GM12878 (cell line): ENCODE data around the gene IRF8. TPM values are rescaled to one million over a fixed set of nuclear protein-coding genes. Genes with fewer than 3 reads are reported as not detected.

ENCODE experiments used
- BACH1 ChIP-seq: fragments of 450-650 bp; IDR thresholded peaks from 2 replicates; pipeline ENCODE4 v1.6.1; 2017; ENCODE audit warnings: mild to moderate bottlenecking, borderline replicate concordance
- CHD2 ChIP-seq: IDR thresholded peaks from 2 replicates; pipeline ENCODE4 v1.6.1; 2011; ENCODE audit warnings: low read depth, low read length, improper control_type of control experiment, borderline replicate concordance
- CREM ChIP-seq: IDR thresholded peaks from 2 replicates; pipeline ENCODE4 v1.6.1; 2014; ENCODE audit warnings: antibody characterized with exemption, low read depth
- FOS ChIP-seq: IDR thresholded peaks from 3 replicates; pipeline ENCODE4 v1.6.1; 2011; ENCODE audit warnings: borderline replicate concordance; ENCODE audit not compliant: insufficient read length; ENCODE audit errors: extremely low read depth
- IRF4 ChIP-seq: IDR thresholded peaks from 2 replicates; pipeline ENCODE4 v1.6.1; 2011; ENCODE audit warnings: low read depth, low read length
- JUND ChIP-seq: IDR thresholded peaks from 2 replicates; pipeline ENCODE4 v1.6.1; 2012; ENCODE audit warnings: low read depth, mild to moderate bottlenecking, low read length, improper control_type of control experiment, moderate library complexity
- LARP7 ChIP-seq: fragments of 450-650 bp; IDR thresholded peaks from 2 replicates; pipeline ENCODE4 v1.6.1; 2017; ENCODE audit warnings: mild to moderate bottlenecking
- MTA2 ChIP-seq: fragments of 450-650 bp; IDR thresholded peaks from 2 replicates; pipeline ENCODE4 v1.6.1; 2016; ENCODE audit warnings: low read depth, mild to moderate bottlenecking, moderate library complexity
- NR2C1 ChIP-seq: fragments of 450-650 bp; IDR thresholded peaks from 2 replicates; pipeline ENCODE4 v1.6.1; 2017; ENCODE audit warnings: antibody characterized with exemption, mild to moderate bottlenecking, moderate library complexity
- NR2F1 ChIP-seq: fragments of 450-650 bp; conservative IDR thresholded peaks from 2 replicates; pipeline ENCODE4 v1.6.1; 2017; ENCODE audit warnings: mild to moderate bottlenecking
- RAD21 ChIP-seq: IDR thresholded peaks from 2 replicates; pipeline ENCODE4 v1.6.1; 2011; ENCODE audit warnings: mild to moderate bottlenecking, low read depth, low read length, moderate library complexity; ENCODE audit not compliant: insufficient read depth
- SMAD1 ChIP-seq: fragments of 450-650 bp; IDR thresholded peaks from 2 replicates; pipeline ENCODE4 v1.6.1; 2018; ENCODE audit warnings: mild to moderate bottlenecking, low read depth; ENCODE audit not compliant: partially characterized antibody
- SMAD5 ChIP-seq: IDR thresholded peaks from 2 replicates; pipeline ENCODE4 v1.6.1; 2016; ENCODE audit warnings: antibody characterized with exemption, low read depth
- SMC3 ChIP-seq: IDR thresholded peaks from 2 replicates; pipeline ENCODE4 v1.6.1; 2011; ENCODE audit warnings: low read length, improper control_type of control experiment, borderline replicate concordance
- SP1 ChIP-seq: IDR thresholded peaks from one replicate; pipeline ENCODE4 v1.6.1; 2011; ENCODE audit warnings: low read depth, low read length
- SUZ12 ChIP-seq: fragments of 200-600 bp; sonication (generic); IDR thresholded peaks from one replicate; pipeline ENCODE4 v1.6.1; 2018; ENCODE audit warnings: antibody characterized with exemption, mild to moderate bottlenecking; ENCODE audit not compliant: unreplicated experiment
- TCF12 ChIP-seq: IDR thresholded peaks from 2 replicates; pipeline ENCODE4 v1.6.1; 2011; ENCODE audit warnings: low read depth, mild to moderate bottlenecking, low read length
- WRNIP1 ChIP-seq: IDR thresholded peaks from 2 replicates; pipeline ENCODE4 v1.6.1; 2011; ENCODE audit warnings: low read depth, low read length, improper control_type of control experiment, borderline replicate concordance
- polyA plus RNA-seq, 11 experiments: library from polyadenylated mRNA; depleted of rRNA in 4 of 11; unstranded in 6 of 11; stranded (reverse) in 5 of 11; fragments of >200 nt; fragmentation: Nextera tagmentation in 4 of 11; fragmentation: Illumina TruSeq in 1 of 11; extraction: Ambion mirVana in 4 of 11; extraction: Trizol in 1 of 11; gene quantifications; 1 replicate in 1 of 11; 2 replicates in 10 of 11; pipeline versions ENCODE4 v1.2.1 to v1.2.3, GENCODE V29; 2011 to 2016; ENCODE audit warnings: inconsistent platforms in 2 of 11, missing spikeins in 2 of 11, low read depth in 1 of 11
- total RNA-seq, 4 experiments: library from RNA; depleted of rRNA in 3 of 4; stranded (reverse); fragments of >200 nt in 3 of 4; fragmentation: Illumina TruSeq in 1 of 4; extraction: Trizol in 1 of 4; gene quantifications; 2 replicates each; pipeline versions ENCODE4 v1.2.1 to v1.2.3, GENCODE V29; 2013 to 2021
- TF ChIP-seq, protein P1 (sequence below): fragments of 450-650 bp; IDR thresholded peaks from 2 replicates; pipeline ENCODE4 v1.6.1; 2017; ENCODE audit warnings: mild to moderate bottlenecking
- TF ChIP-seq, protein P2 (sequence below): fragments of 450-650 bp; IDR thresholded peaks from 2 replicates; pipeline ENCODE4 v1.6.1; 2017; ENCODE audit warnings: antibody characterized with exemption, mild to moderate bottlenecking, moderate library complexity
- TF ChIP-seq, protein P3 (sequence below): IDR thresholded peaks from 2 replicates; pipeline ENCODE4 v1.6.1; 2012; ENCODE audit warnings: low read depth, low read length, improper control_type of control experiment
- TF ChIP-seq, protein P4 (sequence below): fragments of 450-650 bp; IDR thresholded peaks from 2 replicates; pipeline ENCODE4 v1.6.1; 2016; ENCODE audit warnings: mild to moderate bottlenecking
- TF ChIP-seq, protein P5 (sequence below): fragments of 450-650 bp; IDR thresholded peaks from 2 replicates; pipeline ENCODE4 v1.6.1; 2014; ENCODE audit warnings: mild to moderate bottlenecking

IRF8 gene
- total and polyA plus RNA-seq, 10 of the 15 experiments (the other 5 are each of a cell fraction or from before 2014, with no cell fraction given): 17.1 to 237 (median 172) TPM

DNA sequence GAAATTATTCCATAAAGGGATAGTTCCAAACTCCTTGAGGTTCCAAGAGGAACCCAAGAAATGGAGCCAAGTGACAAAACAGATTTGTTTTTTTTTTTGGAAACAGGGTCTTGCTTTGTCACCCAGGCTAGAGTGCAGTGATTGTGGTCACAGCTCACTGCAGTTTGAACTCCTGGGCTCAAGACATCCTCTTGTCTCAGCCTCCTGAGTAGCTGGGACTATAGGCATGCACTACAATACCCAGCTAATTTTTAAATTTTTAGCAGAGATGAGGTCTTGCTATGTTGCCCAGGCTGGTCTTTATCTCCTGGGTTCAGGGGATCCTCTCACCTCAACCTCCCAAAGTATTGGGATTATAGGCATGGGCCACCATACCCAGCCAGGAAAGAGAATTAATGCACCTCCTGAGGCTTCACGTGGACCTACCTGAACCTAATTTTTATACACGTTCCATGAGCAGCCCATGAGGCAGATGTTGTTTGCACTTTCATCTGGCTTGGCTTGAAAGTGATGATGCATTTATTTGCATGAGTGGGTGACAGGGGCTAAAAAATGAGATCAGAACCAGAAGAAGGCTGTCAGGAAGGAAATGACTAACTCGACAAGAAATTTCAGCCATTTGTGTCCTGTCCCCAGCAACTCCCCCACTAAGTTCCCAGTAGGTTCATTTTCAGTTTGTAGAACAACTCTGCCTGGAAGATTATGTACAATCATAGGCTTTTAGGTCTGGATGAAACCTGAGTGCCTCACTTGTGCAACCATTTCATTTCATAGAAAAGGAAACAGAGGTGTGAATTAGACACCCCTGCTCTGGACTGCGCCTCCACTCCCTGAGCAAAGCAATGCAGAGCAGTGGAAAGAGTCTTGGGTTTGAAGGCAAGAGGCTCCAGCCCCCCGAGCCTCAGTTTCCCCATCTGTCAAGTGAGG is 10.3 kb upstream of the IRF8 start (continued):
- peak; percentile 85 for TF ChIP-seq JUND
- peak; percentile 89 for TF ChIP-seq IRF4
- peak; percentile 38 for TF ChIP-seq SP1
- TF ChIP-seq SUZ12: no peak
- peak; percentile 7; the same call in 1 of the 2 replicates for TF ChIP-seq SMC3
- no peak for TF ChIP-seq NR2C1
- TF ChIP-seq SMAD5: no peak
- TF ChIP-seq, protein P1, sequence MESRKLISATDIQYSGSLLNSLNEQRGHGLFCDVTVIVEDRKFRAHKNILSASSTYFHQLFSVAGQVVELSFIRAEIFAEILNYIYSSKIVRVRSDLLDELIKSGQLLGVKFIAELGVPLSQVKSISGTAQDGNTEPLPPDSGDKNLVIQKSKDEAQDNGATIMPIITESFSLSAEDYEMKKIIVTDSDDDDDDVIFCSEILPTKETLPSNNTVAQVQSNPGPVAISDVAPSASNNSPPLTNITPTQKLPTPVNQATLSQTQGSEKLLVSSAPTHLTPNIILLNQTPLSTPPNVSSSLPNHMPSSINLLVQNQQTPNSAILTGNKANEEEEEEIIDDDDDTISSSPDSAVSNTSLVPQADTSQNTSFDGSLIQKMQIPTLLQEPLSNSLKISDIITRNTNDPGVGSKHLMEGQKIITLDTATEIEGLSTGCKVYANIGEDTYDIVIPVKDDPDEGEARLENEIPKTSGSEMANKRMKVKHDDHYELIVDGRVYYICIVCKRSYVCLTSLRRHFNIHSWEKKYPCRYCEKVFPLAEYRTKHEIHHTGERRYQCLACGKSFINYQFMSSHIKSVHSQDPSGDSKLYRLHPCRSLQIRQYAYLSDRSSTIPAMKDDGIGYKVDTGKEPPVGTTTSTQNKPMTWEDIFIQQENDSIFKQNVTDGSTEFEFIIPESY: no peak
- TF ChIP-seq, protein P2, sequence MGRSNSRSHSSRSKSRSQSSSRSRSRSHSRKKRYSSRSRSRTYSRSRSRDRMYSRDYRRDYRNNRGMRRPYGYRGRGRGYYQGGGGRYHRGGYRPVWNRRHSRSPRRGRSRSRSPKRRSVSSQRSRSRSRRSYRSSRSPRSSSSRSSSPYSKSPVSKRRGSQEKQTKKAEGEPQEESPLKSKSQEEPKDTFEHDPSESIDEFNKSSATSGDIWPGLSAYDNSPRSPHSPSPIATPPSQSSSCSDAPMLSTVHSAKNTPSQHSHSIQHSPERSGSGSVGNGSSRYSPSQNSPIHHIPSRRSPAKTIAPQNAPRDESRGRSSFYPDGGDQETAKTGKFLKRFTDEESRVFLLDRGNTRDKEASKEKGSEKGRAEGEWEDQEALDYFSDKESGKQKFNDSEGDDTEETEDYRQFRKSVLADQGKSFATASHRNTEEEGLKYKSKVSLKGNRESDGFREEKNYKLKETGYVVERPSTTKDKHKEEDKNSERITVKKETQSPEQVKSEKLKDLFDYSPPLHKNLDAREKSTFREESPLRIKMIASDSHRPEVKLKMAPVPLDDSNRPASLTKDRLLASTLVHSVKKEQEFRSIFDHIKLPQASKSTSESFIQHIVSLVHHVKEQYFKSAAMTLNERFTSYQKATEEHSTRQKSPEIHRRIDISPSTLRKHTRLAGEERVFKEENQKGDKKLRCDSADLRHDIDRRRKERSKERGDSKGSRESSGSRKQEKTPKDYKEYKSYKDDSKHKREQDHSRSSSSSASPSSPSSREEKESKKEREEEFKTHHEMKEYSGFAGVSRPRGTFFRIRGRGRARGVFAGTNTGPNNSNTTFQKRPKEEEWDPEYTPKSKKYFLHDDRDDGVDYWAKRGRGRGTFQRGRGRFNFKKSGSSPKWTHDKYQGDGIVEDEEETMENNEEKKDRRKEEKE: no peak
- no peak for TF ChIP-seq LARP7
- TF ChIP-seq TCF12: peak; percentile 48; the same call in 1 of the 2 replicates
- no peak for TF ChIP-seq WRNIP1
- TF ChIP-seq, protein P3, sequence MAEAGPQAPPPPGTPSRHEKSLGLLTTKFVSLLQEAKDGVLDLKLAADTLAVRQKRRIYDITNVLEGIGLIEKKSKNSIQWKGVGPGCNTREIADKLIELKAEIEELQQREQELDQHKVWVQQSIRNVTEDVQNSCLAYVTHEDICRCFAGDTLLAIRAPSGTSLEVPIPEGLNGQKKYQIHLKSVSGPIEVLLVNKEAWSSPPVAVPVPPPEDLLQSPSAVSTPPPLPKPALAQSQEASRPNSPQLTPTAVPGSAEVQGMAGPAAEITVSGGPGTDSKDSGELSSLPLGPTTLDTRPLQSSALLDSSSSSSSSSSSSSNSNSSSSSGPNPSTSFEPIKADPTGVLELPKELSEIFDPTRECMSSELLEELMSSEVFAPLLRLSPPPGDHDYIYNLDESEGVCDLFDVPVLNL: no peak
- TF ChIP-seq RAD21: no peak
- TF ChIP-seq, protein P4, sequence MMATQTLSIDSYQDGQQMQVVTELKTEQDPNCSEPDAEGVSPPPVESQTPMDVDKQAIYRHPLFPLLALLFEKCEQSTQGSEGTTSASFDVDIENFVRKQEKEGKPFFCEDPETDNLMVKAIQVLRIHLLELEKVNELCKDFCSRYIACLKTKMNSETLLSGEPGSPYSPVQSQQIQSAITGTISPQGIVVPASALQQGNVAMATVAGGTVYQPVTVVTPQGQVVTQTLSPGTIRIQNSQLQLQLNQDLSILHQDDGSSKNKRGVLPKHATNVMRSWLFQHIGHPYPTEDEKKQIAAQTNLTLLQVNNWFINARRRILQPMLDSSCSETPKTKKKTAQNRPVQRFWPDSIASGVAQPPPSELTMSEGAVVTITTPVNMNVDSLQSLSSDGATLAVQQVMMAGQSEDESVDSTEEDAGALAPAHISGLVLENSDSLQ: peak; percentile 89
- no peak; the same call in 1 of the 2 replicates for TF ChIP-seq CHD2
- peak; percentile 92 for TF ChIP-seq CREM
- TF ChIP-seq, protein P5, sequence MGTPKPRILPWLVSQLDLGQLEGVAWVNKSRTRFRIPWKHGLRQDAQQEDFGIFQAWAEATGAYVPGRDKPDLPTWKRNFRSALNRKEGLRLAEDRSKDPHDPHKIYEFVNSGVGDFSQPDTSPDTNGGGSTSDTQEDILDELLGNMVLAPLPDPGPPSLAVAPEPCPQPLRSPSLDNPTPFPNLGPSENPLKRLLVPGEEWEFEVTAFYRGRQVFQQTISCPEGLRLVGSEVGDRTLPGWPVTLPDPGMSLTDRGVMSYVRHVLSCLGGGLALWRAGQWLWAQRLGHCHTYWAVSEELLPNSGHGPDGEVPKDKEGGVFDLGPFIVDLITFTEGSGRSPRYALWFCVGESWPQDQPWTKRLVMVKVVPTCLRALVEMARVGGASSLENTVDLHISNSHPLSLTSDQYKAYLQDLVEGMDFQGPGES: no peak
- TF ChIP-seq MTA2: peak; percentile 62; the same call in 1 of the 2 replicates
- no peak for TF ChIP-seq SMAD1
- 0 out of 2 replicates have a peak, but pooled peaks have one; percentile 12 for TF ChIP-seq NR2F1
- TF ChIP-seq BACH1: peak; percentile 47; the same call in 1 of the 2 replicates
- TF ChIP-seq FOS: no peak
